ENCODE data around the gene CDK15.
"Not testable (repeated sequence)": the region's sequence is repeated elsewhere in the genome, so short reads cannot be mapped to it uniquely, and the experiment has no call there.

Gene CDK15

GRCh38 chr2:201806442-201807170 is at the start of gene CDK15:
Gene CDK15 (plus strand): TSS chr2:201806537. CDS start chr2:201806665, 128 bp downstream.
- DNase-seq, result no peak

GRCh38 chr2:201758234-201758633 is 48.1 kb upstream of the CDK15 start:
- DNase-seq, result no peak

DNA sequence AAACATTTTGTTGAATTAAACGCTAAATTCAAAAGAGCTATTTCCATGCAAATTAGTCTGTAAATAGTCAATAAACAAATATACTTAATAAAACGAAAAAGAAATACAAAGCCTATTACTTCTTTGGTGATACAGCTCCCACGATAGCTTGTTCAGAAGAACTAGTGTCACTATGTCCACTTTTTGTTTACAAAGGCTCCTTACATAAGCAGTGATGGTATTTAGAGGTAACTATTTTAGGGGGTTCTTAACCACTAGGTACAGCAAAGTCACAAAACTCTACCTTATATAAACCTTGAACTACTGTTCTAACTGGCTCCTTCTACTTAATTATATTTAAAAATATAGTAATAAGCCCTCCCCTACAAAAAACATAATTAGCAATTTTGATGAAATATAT is 47.5 kb upstream of the CDK15 start:
- no peak for DNase-seq

DNA sequence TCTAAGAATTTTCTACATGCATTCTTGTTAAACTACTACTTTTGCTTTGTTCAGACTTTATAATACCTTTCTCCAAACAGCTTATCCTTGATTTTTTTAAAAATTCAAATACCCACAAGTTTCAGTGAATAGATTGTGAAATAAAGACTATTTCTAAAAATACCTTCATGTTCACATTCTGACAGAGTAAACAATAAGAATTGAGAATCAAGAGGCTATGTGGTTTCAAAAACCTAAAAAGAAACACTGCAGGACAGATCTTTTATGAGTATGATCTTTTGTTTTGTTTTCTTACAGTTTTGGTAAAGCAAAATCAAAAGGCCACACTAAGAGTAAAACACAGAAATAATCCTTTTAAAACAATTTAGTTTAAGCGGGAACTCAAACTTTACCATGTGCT is 46.8 kb upstream of the CDK15 start:
- no peak for DNase-seq

DNA sequence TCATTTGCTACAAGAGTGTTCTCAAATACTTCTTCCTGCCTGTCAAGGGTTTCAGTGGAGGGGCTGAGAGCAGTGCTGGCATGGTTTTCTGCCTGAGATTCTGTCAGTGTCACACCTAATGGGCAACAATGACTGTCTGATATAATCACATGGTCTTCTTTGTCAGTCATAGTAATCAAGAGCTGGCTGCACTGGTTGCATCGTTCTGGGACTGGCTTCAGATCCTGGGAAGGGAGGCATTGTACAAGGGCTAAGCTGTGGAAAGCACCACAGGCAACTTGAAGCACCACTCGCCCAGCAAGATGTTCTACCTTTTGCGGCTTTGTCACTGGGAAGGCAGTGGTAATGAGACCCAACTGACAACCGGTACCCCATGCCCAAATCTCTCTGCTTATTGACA is 45.2 kb upstream of the CDK15 start:
- no peak for DNase-seq

- DNase-seq, result not testable (repeated sequence)
Measured at GRCh38 chr2:201764469-201764868, 41.9 kb upstream of the CDK15 start.

DNA sequence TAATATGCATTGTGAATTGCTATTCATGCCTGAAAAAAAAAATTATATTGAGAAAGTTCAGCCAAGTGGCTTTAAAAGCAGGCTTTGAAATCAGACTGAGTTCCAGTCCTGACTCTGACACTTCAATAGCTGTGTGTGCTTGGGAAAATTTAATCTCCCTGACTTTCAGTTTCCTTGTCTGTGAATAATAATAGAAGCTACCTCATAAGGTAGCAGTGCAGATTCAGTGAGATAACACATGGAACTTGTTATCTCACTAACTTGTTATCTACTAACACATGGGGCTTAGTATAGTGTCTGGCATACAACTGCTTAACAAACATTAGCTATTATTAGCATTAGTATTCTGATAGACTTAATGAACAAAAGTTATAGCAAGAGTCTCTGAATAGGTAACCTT is 40.5 kb upstream of the CDK15 start:
- no peak for DNase-seq

DNA sequence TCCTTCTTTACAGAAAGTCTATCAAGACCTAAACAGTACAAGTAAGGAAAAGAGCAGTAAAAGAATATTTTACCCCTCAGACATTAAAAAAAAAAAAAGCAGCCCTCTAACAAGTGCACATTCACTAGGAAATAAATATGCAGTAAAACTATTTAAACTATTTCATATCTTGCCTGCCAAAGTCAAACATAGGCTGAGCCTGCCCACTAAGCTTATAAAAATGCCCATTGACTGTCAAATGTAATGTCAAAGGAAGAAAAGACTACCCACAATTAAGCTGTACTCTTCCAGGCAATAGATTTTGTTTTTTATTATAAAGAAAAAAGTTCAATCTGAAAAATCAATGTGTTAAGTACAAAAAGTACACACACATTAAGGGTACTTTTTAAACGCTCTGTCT is 37.4 kb upstream of the CDK15 start:
- DNase-seq, result no peak

DNA sequence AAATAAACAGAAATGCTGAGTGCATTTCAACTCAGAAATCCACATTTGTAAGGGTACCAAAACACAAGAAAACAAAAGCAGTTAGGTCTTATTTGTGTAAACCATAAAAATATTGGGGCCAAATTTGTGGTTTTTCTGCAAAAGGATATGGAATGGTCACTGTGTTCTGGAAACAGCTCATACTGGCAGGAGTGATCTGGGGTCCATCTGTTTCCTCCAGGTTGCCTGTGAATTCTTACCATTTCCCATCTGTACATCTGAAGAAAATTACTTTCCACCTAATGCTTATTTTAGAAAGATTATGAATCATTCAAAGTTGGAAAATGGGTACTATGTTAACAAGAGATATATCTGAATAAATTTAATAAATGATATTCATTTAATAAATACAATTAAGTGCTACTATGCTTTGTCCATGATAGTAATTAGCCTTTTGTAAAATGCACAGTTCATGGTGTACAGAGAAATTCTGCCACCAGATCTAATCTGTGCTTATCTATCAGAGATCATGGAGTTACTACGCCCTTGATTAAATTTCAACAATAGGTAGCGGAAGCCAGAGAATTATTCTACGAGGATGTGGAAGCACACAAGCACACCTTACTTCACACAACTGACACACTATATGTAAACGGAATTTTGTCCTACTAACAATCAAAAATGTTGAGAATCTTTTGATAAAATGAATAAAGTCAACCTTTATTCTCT is 36.5 kb upstream of the CDK15 start:
- no peak for DNase-seq

- no peak for DNase-seq
Measured at GRCh38 chr2:201773990-201774389, 32.3 kb upstream of the CDK15 start.

DNA sequence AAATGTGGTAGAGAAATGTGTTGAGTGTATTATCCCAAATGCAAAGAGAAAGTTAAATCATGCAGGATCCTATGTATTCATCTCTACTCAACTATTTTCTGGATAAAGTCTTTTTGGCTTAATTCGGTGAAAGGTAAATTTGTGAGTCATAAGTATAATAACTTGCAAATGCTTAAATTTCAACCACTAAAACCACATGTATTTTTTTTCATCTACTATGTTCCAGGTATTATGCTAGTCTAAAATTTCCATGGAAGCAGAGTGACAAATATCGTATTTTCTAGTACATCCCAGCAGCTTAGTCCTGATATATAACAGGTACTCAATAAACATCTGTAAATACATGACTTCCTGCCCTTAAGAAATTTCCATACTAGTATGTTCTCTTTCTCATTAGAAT is 31.8 kb upstream of the CDK15 start:
- no peak for DNase-seq

DNA sequence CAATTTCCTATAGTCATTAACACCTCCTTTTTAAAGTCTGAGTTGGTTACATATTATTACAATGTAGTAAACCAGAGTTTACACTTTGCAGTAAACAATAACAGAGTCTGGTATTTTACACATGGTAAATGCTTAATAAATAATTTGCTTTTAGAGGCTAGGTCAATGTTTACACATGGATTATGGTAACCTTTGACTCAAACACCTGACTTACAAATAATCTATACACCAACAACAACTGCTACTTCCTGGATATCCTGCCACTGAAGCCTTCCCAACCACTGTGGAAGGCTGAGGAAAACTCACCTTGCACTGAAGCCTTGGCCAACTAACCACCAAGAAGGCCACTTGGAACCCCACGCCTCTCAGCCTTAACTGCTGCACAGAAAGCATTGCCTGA is 31.0 kb upstream of the CDK15 start:
- no peak for DNase-seq

DNA sequence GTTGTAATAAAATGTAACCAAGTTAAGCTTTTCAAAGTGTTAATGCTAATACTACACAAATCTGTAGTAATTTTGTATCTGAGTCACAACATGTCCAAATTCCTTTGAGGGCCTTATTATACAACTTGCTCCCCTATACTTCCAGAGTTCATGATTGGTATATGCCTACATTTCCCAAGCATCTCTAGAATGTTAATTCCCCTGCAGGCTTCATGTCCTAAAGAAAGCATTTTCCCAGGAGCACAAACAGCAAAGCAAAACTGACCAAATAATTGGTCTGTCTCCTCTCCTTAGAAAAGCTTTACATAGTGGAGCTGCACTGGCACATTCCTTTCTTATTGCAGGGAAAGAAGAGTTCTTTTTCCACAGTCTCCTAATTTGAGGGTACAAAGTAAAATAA is 29.3 kb upstream of the CDK15 start:
- DNase-seq, result no peak

GRCh38 chr2:201777869-201778268 is 28.5 kb upstream of the CDK15 start:
- no peak for DNase-seq

DNA sequence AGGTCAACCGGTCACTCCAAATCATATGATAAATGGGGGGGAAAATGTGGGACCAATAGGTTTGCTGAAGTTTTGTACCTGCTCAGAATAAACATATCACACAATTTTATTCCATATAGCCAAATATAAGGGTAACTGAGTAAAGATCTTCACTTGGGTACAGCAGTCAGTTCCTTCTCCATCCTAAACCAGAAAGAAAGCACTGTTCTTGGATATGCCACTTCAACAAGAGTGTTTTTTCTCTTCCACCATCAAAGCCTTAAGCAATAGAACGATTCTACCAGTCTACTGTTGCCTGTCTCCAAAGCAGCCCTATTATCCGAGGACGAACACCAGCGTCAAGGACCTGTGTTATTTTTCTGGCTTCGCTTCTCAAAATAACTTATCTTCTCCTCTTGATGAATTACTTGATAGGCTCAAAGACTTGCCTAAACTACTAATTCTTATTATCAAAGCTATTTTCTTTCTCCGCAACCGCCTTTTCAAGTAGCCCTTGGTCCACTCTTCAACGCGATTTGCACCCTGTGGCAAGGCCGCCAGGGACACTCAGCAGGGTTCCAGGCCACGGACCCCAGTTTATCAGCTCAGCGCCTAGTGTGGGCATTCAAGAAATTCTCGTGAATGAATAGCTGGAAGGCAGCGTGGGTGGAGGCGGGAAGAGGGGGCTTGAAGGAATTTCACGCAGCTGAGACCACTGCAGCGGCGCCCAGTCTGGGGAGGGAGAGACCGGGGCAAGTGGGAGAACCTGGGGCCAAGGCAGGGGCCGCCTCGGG is 26.2 kb upstream of the CDK15 start:
- DNase-seq, result no peak

- DNase-seq, result peak; percentile 83
Measured at GRCh38 chr2:201780674-201781493, 25.5 kb upstream of the CDK15 start, which contains the start of gene ALS2. Gene ALS2 (minus strand): TSS chr2:201780933. CDS start chr2:201768885, 12,048 bp downstream.

- DNase-seq, result no peak
Measured at GRCh38 chr2:201781557-201782051, 24.7 kb upstream of the CDK15 start.

- no peak for DNase-seq
Measured at GRCh38 chr2:201784563-201784962, 21.8 kb upstream of the CDK15 start.

GRCh38 chr2:201785135-201785534 is 21.2 kb upstream of the CDK15 start:
- DNase-seq, result no peak

DNA sequence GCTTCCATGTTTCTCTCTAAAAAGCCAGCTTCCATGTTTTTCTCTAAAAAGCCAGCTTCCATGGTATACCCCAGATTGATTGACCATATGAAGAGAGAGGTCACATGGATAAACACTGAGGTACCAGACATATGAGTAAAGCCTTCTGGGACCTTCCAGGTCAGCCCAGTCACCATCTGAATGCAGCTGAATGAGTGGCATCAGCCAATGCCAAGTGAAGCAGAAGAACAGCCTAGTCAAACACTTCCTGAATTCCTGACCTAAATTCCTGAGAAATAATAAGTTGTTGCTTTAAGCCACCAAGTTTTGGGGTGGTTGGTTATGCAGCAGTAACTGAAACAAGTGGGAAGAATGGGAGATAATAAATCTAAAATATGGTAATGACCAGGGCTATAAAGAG is 19.9 kb upstream of the CDK15 start:
- no peak for DNase-seq

GRCh38 chr2:201788371-201788770 is 18.0 kb upstream of the CDK15 start:
- no peak for DNase-seq

- DNase-seq, result no peak
Measured at GRCh38 chr2:201789395-201789794, 16.9 kb upstream of the CDK15 start.

DNA sequence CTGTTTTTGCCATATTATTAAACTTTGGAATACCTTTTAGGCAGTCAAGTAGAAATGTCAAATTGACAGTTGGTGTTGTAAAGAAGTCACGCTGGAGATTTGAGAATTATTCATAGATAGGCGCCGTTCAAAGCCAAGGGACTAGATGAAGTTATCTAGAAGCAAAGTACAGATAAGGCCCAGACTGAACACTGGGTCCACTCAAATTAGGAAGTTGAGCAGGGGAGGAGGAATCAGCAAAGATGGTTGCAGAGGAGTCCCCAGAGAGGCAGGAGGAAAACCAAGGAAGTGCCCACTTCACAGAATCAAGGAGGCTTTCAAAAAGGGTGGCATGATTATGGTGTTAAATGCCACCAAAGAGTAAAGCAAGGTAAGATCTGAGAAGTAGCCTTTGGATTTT is 16.0 kb upstream of the CDK15 start:
- no peak for DNase-seq
